Osteocyte (in vitro differentiated cells): ENCODE data around the gene APOA5. TPM values are rescaled to one million over a fixed set of nuclear protein-coding genes. Genes with fewer than 3 reads are reported as not detected.
A peak's percentile ranks its signal among the peaks of the same experiment; 100 is the strongest.

Experiments
- DNase-seq: peaks from one replicate; pipeline ENCODE4 v3.0.0; 2021; ENCODE audit warnings: mixed read lengths; ENCODE audit not compliant: unreplicated experiment; ENCODE audit errors: extremely low spot score
- H3K27ac Mint-ChIP-seq: one replicate; pipeline ENCODE4 v1.8.0; 2021; ENCODE audit warnings: mild to moderate bottlenecking, mixed read lengths; ENCODE audit not compliant: unreplicated experiment
- H3K27me3 Mint-ChIP-seq: one replicate; pipeline ENCODE4 v1.8.0; 2021; ENCODE audit warnings: mixed read lengths; ENCODE audit not compliant: unreplicated experiment
- H3K36me3 Mint-ChIP-seq: one replicate; pipeline ENCODE4 v1.8.0; 2021; ENCODE audit warnings: mixed read lengths; ENCODE audit not compliant: unreplicated experiment
- H3K4me1 Mint-ChIP-seq: one replicate; pipeline ENCODE4 v1.8.0; 2021; ENCODE audit warnings: mixed read lengths; ENCODE audit not compliant: unreplicated experiment
- H3K4me3 Mint-ChIP-seq: one replicate; pipeline ENCODE4 v1.8.0; 2021; ENCODE audit warnings: mild to moderate bottlenecking, moderate library complexity, mixed read lengths; ENCODE audit not compliant: unreplicated experiment
- H3K9me3 Mint-ChIP-seq: one replicate; pipeline ENCODE4 v1.8.0; 2021; ENCODE audit warnings: mixed read lengths; ENCODE audit not compliant: unreplicated experiment
- CTCF ChIP-seq: fragments of 200-600 bp; sonication (generic); IDR thresholded peaks from 2 replicates; pipeline ENCODE4 v1.5.0; 2021; ENCODE audit warnings: antibody characterized with exemption, mild to moderate bottlenecking, moderate library complexity
- total RNA-seq: library from RNA; stranded (reverse); gene quantifications from 2 replicates; pipeline ENCODE4 v1.2.1, GENCODE V29; 2021

Gene APOA5
- total RNA-seq, 1 donor from 2014 or later, result not detected

GRCh38 chr11:116794851-116795250 is 3.2 kb upstream of the APOA5 start:
- Mint-ChIP-seq H3K4me3 (no peak overlapping the region), H3K4me1 (no peaks in the 10 kb centered on the region), H3K27ac (no peak overlapping the region), H3K27me3 (peaks cover 14% of the 10 kb centered on the region), H3K9me3 (no peaks in the 10 kb centered on the region), H3K36me3 (no peaks in the 10 kb centered on the region)
- DNase-seq, result no peak
- TF ChIP-seq CTCF, result no peak

- Mint-ChIP-seq H3K27me3 (peaks cover 4% of the 10 kb centered on the region), H3K4me3 (no peak overlapping the region), H3K27ac (no peak overlapping the region), H3K4me1 (no peaks in the 10 kb centered on the region), H3K9me3 (no peaks in the 10 kb centered on the region), H3K36me3 (no peaks in the 10 kb centered on the region)
- TF ChIP-seq CTCF, result no peak
- no peak for DNase-seq
Observed at GRCh38 chr11:116793772-116794097, 2.1 kb upstream of the APOA5 start.

GRCh38 chr11:116792869-116793771 is 1.4 kb upstream of the APOA5 start:
- DNase-seq, result peak; percentile 36
- Mint-ChIP-seq H3K36me3 (no peaks in the 10 kb centered on the region), H3K27me3 (no peaks in the 10 kb centered on the region), H3K4me3 (no peak overlapping the region), H3K4me1 (peaks cover 6% of the 10 kb centered on the region), H3K27ac (no peak overlapping the region), H3K9me3 (no peaks in the 10 kb centered on the region)
- no peak for TF ChIP-seq CTCF

GRCh38 chr11:116792144-116792868 is 627 bp upstream of the APOA5 start:
- peaks cover 6% of the 10 kb centered on the region for H3K4me1 Mint-ChIP-seq
- H3K27me3 Mint-ChIP-seq, result no peaks in the 10 kb centered on the region
- H3K36me3 Mint-ChIP-seq, result no peaks in the 10 kb centered on the region
- no peak overlapping the region for H3K4me3 Mint-ChIP-seq
- TF ChIP-seq CTCF, result no peak
- peak; percentile 64 for DNase-seq
- H3K27ac Mint-ChIP-seq, result no peak overlapping the region
- no peaks in the 10 kb centered on the region for H3K9me3 Mint-ChIP-seq
